AG08395 (cell line): ENCODE results near the gene GNB4.
A peak's percentile ranks its signal among the peaks of the same experiment; 100 is the strongest.

Experiments used
- DNase-seq: peaks from one replicate; pipeline ENCODE4 v3.0.0; 2012; ENCODE audit warnings: mixed read lengths, low spot score

The GNB4 gene

DNA sequence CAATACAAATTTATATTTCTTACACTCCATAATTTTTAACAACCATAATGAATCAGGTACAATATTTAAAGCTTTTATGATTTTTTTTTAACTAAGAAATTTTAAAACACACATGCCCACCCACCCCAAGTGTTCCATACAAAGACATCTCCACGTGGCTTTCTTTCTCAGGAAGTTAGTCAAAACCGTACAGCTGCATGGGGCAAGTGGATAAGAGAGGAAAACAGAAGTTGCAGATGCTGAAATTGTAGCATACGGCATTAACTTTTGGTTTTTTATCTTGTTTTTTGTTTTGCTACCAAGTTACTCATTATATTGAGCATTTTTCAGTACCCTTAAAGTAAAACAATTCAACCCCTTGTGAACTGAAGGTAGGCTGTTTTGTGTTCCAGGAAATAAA, 14.8 kb downstream of the GNB4 start:
- DNase-seq: no peak

- DNase-seq: no peak
Observed at GRCh38 chr3:179432451-179432850, 18.8 kb downstream of the GNB4 start.

- DNase-seq: no peak
Observed at GRCh38 chr3:179432021-179432420, 19.2 kb downstream of the GNB4 start.

DNA sequence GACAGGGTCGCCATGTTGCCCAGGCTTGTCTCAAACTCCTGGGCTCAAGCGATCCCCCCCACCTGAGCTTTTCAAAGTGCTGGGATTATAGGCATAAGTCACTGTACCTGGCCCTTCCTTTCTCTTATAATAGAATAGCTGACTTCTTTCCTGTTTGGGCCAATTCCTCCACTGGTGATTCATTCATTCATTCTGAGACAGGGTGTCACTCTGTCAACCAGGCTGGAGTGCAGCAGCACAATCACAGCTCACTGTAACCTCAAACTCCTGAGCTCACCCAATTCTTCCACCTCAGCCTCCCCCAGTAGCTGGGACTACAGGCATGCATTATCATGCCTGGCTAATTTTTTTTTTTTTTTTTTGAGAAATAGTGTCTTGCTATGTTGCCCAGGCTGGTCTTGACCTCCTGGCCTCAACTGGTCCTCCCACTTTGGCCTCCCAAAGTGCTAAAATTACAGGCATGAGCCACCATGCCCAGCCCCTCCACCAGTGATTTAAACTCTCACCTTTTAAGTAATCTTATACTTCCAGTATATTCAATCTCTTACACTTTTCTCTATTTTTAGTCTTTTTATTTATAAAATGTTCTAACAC, 20.9 kb downstream of the GNB4 start:
- no peak for DNase-seq

GRCh38 chr3:179428876-179429548, 22.3 kb downstream of the GNB4 start:
- DNase-seq: no peak

- no peak for DNase-seq
Observed at GRCh38 chr3:179425075-179425474, 26.2 kb downstream of the GNB4 start.

- DNase-seq: peak; percentile 53
Observed at GRCh38 chr3:179421500-179421899, 29.8 kb downstream of the GNB4 start.

DNA sequence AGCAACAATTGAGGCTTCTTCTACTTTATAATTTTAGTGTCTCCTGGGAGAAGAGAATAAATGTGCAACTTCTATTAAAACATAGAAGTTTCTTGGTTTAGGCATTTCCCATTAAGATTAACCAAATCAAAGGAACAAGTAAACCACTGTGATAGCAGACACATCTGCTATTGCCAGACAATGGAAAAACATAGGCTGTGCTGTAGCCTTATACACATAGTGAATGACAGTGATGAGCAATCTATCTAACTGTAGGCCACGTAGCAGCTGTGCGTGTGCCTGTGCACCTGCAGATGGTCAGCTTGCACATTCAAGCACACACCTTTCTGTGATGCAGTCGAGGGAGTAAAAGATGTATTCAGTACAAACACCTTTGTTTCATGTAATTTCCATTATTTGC, 32.7 kb downstream of the GNB4 start:
- DNase-seq: no peak

DNA sequence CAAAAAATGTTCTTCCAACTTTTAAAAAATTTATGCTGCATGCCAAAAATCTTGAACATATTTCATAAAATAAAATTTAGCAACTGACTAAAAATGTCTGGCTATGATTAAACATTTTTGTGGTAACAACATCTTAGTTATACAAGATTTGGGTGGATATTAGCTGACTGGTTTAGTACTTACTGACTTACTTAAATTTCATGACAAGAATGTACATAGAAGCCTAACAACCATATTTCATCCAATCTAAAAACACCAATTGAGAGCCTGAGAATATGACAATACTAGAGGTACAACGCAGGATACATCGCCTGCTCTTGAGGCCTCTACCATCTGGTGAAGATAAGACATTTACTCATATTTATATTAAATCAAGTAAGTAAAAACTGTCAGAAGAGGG, 34.6 kb downstream of the GNB4 start:
- DNase-seq: peak; percentile 35

DNA sequence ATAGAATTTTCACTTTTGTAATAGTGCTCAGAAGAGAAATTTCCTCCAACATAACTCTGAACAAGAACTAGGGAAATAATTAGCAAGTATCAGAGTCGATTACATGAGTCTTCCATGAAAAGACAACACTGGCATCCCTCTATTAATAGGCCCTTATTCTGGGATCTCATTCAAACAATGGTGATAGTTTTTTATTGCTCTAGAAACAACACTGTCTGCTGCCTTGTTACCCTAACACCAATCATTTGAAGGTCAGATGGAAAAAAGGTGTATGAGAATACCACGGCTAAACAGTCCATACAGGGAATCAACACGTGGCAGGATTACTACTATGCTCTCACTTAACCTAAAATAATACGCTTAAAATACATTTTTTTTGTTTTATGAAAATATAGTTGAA, 35.9 kb downstream of the GNB4 start:
- no peak for DNase-seq

DNA sequence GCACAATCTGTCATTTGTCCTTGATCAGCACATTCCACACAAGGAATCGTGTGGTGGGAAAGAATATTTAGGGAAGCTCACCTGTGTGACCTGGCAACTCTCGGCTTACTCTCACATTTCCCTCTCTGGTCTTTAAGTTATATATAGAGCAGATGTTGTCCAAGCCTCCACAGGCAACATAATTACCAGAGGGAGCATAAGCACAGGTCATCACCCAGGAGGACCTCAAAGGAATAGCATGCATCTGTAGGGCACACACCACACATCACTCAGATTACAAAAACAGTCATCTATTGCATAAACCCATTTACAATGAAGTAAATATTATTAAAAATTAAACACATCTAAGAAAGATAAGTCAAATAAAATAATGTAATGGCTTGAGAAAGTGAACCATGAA, 36.5 kb downstream of the GNB4 start:
- DNase-seq: no peak

DNA sequence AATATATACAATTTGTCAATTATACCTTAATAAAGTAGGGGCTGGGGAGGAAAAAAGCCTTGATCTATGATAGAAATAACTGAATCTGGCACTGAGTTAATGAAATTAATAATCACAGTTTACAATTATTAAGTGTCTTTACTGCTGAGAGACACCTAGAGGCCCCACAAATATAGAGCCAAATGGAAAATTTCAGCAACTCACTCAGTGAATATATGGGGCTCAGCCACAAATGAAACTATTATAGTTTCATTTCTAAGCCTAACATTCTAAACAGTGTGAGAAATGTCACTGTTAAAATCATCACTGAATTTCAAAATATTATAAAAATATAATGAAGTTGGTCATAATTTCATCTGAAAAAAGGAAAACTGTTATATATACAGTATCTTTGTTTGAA, 40.3 kb downstream of the GNB4 start:
- no peak for DNase-seq

DNA sequence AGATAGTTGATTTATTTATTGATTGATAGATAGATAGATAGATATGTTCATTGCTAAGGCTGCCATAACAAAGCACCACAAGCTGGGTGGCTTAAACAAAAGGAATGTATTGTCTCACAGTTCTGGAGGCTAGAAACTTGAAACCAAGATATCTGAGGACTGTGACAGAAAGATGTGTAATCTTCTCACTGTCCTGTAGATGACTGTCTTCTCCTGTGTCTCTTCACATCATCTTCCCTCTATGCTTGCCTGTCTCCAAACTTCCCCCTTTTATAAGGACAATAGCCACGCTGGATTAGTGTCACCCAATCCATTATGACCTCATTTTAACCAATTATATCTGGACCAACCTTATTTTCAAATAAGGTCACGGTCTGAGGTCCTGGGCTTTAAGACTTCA, 40.9 kb downstream of the GNB4 start:
- peak; percentile 22 for DNase-seq

DNA sequence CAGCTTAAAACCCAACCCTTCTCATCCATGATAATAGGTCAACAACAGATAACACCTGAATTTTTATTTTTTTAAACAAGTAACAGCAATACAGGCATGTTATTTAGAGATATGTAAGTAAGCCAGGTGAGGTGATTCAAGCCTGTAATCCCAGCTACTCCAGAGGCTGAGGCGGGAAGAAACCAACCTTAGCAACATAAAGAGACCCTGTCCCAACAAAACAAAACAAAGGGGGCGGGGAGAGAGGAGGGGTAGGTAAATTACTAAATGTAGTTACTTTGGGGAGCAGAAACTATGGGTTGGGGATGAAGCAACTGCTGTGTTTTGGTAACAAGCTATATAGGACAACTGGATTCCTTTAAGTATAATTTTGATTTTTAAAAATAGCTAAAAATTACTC, 47.0 kb downstream of the GNB4 start:
- no peak for DNase-seq

DNA sequence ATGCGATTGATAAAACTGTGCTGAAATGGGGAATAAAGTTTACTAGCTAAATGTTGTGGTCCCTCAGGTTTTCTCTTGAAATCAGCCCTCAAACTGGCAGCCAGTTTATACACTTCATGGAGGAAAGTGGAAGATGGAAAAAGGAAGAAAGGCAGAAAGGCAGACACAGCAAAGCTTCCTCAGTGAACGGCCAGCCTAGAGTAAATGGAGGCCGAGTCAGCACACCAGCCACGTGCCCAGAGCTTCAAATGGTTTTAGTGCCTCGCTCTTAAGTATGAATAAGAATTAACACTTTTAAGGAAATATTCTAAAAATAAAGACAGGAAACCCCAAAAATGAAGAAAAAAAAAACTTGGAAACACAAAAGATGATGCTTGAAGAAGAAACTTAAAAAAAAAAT, 48.3 kb downstream of the GNB4 start:
- DNase-seq: no peak

DNA sequence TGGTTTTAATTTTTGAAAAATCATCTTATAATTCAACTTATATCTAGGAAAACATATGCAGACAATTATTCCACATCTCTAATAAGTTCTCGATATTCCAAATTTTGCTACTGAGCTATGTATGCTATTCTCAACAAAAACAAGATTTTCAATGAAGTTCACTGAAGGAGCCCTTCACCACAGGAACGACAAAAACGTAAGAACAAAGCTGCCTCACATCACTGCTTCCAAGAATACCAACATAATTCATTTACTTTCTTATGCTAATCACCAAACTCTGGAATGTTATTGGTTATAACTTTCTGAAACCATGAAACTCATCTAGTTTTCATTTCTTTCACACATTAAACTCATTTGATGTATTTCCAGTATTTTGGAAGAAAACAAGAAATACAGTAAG, 49.7 kb downstream of the GNB4 start:
- no peak for DNase-seq

GRCh38 chr3:179398574-179399231, 52.6 kb downstream of the GNB4 start:
- DNase-seq: peak; percentile 13

- no peak for DNase-seq
Observed at GRCh38 chr3:179391906-179392305, 59.4 kb downstream of the GNB4 start.

DNA sequence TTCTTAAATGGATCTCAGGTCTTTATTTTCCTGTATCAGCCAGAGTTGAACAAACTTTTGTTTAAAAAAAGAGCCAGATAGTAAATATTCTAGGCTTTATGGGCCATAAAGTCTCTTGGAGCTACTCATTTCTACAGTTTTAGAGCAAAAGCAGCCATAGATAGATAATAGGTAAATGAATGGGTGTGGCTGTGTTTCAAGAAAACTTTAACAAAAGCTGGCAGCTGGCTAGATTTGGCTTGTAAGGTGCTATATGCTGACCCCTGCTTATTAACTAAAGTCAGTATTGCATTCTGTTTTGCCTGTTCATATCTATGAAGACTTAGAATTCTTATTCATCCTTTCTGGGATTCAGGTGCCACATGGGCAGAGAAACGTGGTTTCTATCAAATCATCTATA, 74.8 kb downstream of the GNB4 start:
- DNase-seq: no peak

DNA sequence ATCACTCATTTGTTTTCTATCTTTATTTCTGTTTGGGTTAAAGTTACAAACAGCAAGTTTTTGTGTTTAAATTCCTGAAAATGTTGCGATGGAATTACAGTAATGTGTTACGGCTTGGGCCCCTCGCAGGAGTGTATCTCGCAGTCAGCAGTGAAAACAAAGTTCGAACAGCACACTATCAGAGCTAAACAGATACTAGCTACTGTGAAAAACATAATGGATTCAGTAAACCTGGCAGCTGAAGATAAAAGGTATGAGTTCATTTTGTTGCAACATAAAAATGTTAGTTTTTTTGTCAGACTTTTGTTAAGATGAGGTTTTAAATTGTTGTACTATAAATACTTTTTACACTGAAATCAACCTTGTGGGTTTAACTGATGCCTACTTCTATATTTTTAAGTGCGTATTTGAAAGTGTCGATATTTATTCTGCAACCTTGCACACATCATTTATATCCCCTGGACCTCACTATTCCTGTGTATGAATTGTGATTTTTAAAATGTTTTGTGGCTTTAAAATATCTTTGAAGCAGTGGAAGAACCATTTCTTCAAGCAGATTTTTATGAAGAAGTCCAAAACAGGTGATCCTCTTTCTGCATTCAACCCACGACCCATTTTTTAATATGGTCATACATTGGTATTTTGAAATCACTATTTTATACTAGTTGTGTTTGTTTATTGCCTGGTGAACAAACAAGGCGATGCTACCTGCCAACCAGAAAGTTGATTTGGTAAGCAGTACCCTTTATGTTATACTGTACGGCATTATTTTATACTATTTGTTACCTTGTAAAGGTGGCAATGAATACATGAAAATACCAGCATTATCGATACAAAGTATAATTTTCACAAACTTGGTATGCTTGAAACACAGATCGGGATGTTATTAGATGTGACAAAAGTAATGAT, 75.9 kb downstream of the GNB4 start:
- no peak for DNase-seq

- DNase-seq: no peak
Observed at GRCh38 chr3:179373938-179374337, 77.3 kb downstream of the GNB4 start.

DNA sequence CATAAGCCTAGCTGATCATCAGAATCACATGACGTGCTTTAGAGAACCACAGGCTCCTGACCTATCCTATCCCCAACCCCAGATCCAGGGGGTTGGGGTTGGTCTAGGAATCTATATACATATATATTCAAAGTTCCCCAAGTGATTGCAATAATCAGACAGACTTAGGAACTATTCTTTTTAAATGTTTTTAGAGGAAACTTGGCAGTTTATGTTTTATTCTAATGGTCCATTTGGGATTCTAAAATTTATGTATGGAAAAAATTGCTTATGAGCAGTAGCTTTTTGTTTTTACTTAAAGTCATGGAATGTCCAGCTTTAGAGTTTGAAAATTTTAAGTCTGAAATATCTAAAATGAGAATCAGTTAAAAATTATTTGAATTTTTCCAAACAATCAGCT, 81.6 kb downstream of the GNB4 start:
- DNase-seq: no peak

DNA sequence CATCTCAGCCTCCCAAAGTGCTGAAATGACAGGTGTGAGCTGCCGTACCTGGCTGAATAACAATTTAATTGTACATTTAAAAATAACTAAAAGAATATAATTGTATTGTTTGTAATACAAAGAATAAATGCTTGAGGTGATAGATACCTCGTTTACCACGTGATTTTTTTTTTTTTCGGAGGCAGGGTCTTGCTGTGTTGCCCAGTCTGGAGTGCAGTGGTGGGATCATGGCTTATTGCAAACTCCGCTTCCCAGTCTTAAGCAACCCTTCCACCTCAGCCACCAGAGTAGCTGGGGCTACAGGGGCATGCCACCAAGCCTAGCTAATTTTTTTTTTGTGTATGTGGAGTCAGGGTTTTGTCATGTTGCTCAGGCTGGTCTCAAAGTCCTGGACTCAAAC, 87.9 kb downstream of the GNB4 start:
- DNase-seq: no peak
